HL-60/S4 (cell line): ENCODE data around the gene OOSP2.

Source experiments
- in situ Hi-C: fragments of 300-500 bp; cut with MboI; formaldehyde crosslinking; loops from 2 replicates; pipeline ENCODE4 v1.14.3; 2022; ENCODE audit warnings: low sequenced_read_pairs

The OOSP2 gene

DNA sequence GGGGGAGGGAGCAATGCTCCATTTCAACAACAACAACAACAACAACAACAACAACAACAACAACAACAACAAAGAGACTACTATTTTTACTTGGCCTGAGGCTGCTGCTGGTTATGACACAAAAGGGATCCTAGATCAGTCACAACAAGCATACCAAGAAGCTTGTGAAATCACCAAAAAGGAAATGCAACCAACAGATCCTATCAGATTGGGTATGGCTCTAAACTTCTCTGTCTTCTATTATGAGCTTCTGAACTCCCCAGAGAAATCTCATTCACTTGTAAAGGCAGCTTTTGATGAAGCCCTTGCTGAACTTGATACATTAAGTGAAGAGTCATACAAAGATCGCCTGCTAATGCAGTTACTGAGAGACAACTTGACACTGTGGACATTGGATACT lies 37.8 kb downstream of the OOSP2 start:
- in situ Hi-C loops: no loop called here

GRCh38 chr11:60078745-60079144 lies 38.5 kb downstream of the OOSP2 start:
- in situ Hi-C loops: no loop called here

- in situ Hi-C loops: no loop called here
Measured at GRCh38 chr11:60080535-60080934, 40.3 kb downstream of the OOSP2 start.

- in situ Hi-C loops: no loop called here
Measured at GRCh38 chr11:60084631-60085273, 44.5 kb downstream of the OOSP2 start.

GRCh38 chr11:60085909-60086308 lies 45.7 kb downstream of the OOSP2 start:
- in situ Hi-C loops: no loop called here

GRCh38 chr11:60087239-60087638 lies 47.0 kb downstream of the OOSP2 start:
- in situ Hi-C loops: no loop called here

GRCh38 chr11:60088364-60088763 lies 48.2 kb downstream of the OOSP2 start, which contains the start of gene MS4A2:
Gene MS4A2 (plus strand): TSS chr11:60088664. CDS start chr11:60088766, 102 bp downstream.
- in situ Hi-C loops: no loop called here

GRCh38 chr11:60095477-60096120 lies 55.4 kb downstream of the OOSP2 start:
- in situ Hi-C loops: no loop called here

- in situ Hi-C loops: no loop called here
Measured at GRCh38 chr11:60097189-60097588, 57.0 kb downstream of the OOSP2 start.
